Measurements from ENCODE around the gene LKAAEAR1. TPM values are rescaled to one million over a fixed set of nuclear protein-coding genes. Genes with fewer than 3 reads are reported as not detected.

Gene LKAAEAR1
- total RNA-seq, 3 donors from 2014 or later = 0.30 to 0.47 (median 0.38) TPM

- Mint-ChIP-seq H3K4me3 (no peak overlapping the region), H3K4me1 (ENCODE audit: low read depth) (peaks cover 17% of the 10 kb centered on the region), H3K27me3 (ENCODE audit: low read depth) (no peaks in the 10 kb centered on the region), H3K36me3 (ENCODE audit: insufficient read depth) (peaks cover 6% of the 10 kb centered on the region), H3K9me3 (no peaks in the 10 kb centered on the region)
- no peak for DNase-seq
- ATAC-seq = no peak
Observed at GRCh38 chr20:64073476-64074183, 10.6 kb downstream of the LKAAEAR1 start.

GRCh38 chr20:64072498-64073063 is 11.6 kb downstream of the LKAAEAR1 start:
- Mint-ChIP-seq H3K4me1 (ENCODE audit: low read depth) (peaks cover 14% of the 10 kb centered on the region), H3K9me3 (no peaks in the 10 kb centered on the region), H3K27me3 (ENCODE audit: low read depth) (no peaks in the 10 kb centered on the region), H3K4me3 (no peak overlapping the region), H3K36me3 (ENCODE audit: insufficient read depth) (peaks cover 6% of the 10 kb centered on the region)
- no peak for ATAC-seq
- DNase-seq = no peak

GRCh38 chr20:64071341-64072332 is 12.6 kb downstream of the LKAAEAR1 start:
- Mint-ChIP-seq H3K27me3 (ENCODE audit: low read depth) (no peaks in the 10 kb centered on the region), H3K36me3 (ENCODE audit: insufficient read depth) (peaks cover 6% of the 10 kb centered on the region), H3K4me3 (no peak overlapping the region), H3K9me3 (no peaks in the 10 kb centered on the region), H3K4me1 (ENCODE audit: low read depth) (peaks cover 15% of the 10 kb centered on the region)
- DNase-seq (no peak), ATAC-seq (no peak)

GRCh38 chr20:64070244-64070993 is 13.8 kb downstream of the LKAAEAR1 start:
- Mint-ChIP-seq H3K9me3 (no peaks in the 10 kb centered on the region), H3K27me3 (ENCODE audit: low read depth) (no peaks in the 10 kb centered on the region), H3K4me1 (ENCODE audit: low read depth) (peaks cover 25% of the 10 kb centered on the region), H3K4me3 (no peak overlapping the region), H3K36me3 (ENCODE audit: insufficient read depth) (peaks cover 6% of the 10 kb centered on the region)
- DNase-seq (no peak), ATAC-seq (no peak)

- ATAC-seq = no peak
- Mint-ChIP-seq H3K36me3 (ENCODE audit: insufficient read depth) (peaks cover 6% of the 10 kb centered on the region), H3K9me3 (no peaks in the 10 kb centered on the region), H3K4me3 (no peak overlapping the region), H3K27me3 (ENCODE audit: low read depth) (no peaks in the 10 kb centered on the region), H3K4me1 (ENCODE audit: low read depth) (peaks cover 31% of the 10 kb centered on the region)
- DNase-seq = no peak
Observed at GRCh38 chr20:64069614-64070243, 14.5 kb downstream of the LKAAEAR1 start.

GRCh38 chr20:64069209-64069613 is 15.0 kb downstream of the LKAAEAR1 start:
- Mint-ChIP-seq H3K9me3 (no peaks in the 10 kb centered on the region), H3K36me3 (ENCODE audit: insufficient read depth) (peaks cover 6% of the 10 kb centered on the region), H3K27me3 (ENCODE audit: low read depth) (no peaks in the 10 kb centered on the region), H3K4me1 (ENCODE audit: low read depth) (peaks cover 36% of the 10 kb centered on the region), H3K4me3 (no peak overlapping the region)
- no peak for ATAC-seq
- no peak for DNase-seq

- Mint-ChIP-seq H3K36me3 (ENCODE audit: insufficient read depth) (peaks cover 4% of the 10 kb centered on the region), H3K4me1 (ENCODE audit: low read depth) (peaks cover 42% of the 10 kb centered on the region), H3K9me3 (no peaks in the 10 kb centered on the region), H3K27me3 (ENCODE audit: low read depth) (no peaks in the 10 kb centered on the region), H3K4me3 (no peak overlapping the region)
- ATAC-seq = no peak
- DNase-seq = no peak
Observed at GRCh38 chr20:64068386-64069208, 15.6 kb downstream of the LKAAEAR1 start.

- H3K4me3 Mint-ChIP-seq = no peak overlapping the region
Observed at GRCh38 chr20:64067733-64068307, 16.4 kb downstream of the LKAAEAR1 start.

GRCh38 chr20:64067005-64067632 is 17.1 kb downstream of the LKAAEAR1 start:
- no peak overlapping the region for H3K4me3 Mint-ChIP-seq
- no peaks in the 10 kb centered on the region for H3K27me3 Mint-ChIP-seq (ENCODE audit: low read depth)
- no peak for ATAC-seq
- no peaks in the 10 kb centered on the region for H3K36me3 Mint-ChIP-seq (ENCODE audit: insufficient read depth)
- H3K4me1 Mint-ChIP-seq (ENCODE audit: low read depth) = peaks cover 42% of the 10 kb centered on the region
- no peaks in the 10 kb centered on the region for H3K9me3 Mint-ChIP-seq
- DNase-seq = no peak

More at GRCh38 chr20:64067733-64068307, 16.4 kb downstream of the LKAAEAR1 start:
- H3K4me1 Mint-ChIP-seq (ENCODE audit: low read depth) = peaks cover 42% of the 10 kb centered on the region
- no peaks in the 10 kb centered on the region for H3K9me3 Mint-ChIP-seq
- H3K27me3 Mint-ChIP-seq (ENCODE audit: low read depth) = no peaks in the 10 kb centered on the region
- DNase-seq = no peak
- H3K36me3 Mint-ChIP-seq (ENCODE audit: insufficient read depth) = no peaks in the 10 kb centered on the region
- ATAC-seq = no peak

- H3K27me3 Mint-ChIP-seq (ENCODE audit: low read depth) = no peaks in the 10 kb centered on the region
- no peaks in the 10 kb centered on the region for H3K9me3 Mint-ChIP-seq
- ATAC-seq (peak; percentile 9 to 20), DNase-seq (no peak)
- H3K4me1 Mint-ChIP-seq (ENCODE audit: low read depth) = peaks cover 42% of the 10 kb centered on the region
- peak overlapping the region; percentile 47 for H3K4me3 Mint-ChIP-seq
- H3K36me3 Mint-ChIP-seq (ENCODE audit: insufficient read depth) = no peaks in the 10 kb centered on the region
Observed at GRCh38 chr20:64065974-64066343, 18.2 kb downstream of the LKAAEAR1 start.

- H3K27me3 Mint-ChIP-seq (ENCODE audit: low read depth) = no peaks in the 10 kb centered on the region
- peaks cover 42% of the 10 kb centered on the region for H3K4me1 Mint-ChIP-seq (ENCODE audit: low read depth)
- no peaks in the 10 kb centered on the region for H3K36me3 Mint-ChIP-seq (ENCODE audit: insufficient read depth)
- no peaks in the 10 kb centered on the region for H3K9me3 Mint-ChIP-seq
- peak overlapping the region; percentile 47 for H3K4me3 Mint-ChIP-seq
- DNase-seq (no peak), ATAC-seq (no peak)
Observed at GRCh38 chr20:64065062-64065973, 18.9 kb downstream of the LKAAEAR1 start.

Data from activated T-cell treated with anti-CD3 and anti-CD28 coated beads, Interleukin-2, amount 50 U/mL, for 4 hours (primary cell).